ENCODE results near the gene ZNRF3.

DNA sequence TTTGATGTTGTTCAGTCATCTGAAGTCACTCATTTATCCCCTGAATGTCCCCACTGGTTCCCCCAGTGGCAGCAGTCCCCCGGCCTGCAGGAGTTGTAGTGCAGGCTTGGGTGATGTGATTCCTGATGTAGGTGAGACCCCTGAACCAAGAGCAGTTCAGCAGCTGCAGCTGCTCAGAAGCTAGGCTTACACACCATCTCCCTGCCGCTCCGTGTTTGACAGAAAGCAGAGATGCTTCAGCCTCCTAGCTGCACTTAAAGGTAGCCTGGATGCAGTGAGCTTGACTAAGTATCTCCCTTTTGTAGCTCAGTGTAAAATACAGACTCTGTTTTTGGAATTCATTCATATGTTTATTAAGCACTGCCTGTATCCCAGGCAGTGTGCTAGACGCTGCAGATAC lies 130.9 kb downstream of the ZNRF3 start:
- no peak for TF ChIP-seq POLR2A (IDR thresholded peaks at IDR 0.05)
- TF ChIP-seq, protein P1, sequence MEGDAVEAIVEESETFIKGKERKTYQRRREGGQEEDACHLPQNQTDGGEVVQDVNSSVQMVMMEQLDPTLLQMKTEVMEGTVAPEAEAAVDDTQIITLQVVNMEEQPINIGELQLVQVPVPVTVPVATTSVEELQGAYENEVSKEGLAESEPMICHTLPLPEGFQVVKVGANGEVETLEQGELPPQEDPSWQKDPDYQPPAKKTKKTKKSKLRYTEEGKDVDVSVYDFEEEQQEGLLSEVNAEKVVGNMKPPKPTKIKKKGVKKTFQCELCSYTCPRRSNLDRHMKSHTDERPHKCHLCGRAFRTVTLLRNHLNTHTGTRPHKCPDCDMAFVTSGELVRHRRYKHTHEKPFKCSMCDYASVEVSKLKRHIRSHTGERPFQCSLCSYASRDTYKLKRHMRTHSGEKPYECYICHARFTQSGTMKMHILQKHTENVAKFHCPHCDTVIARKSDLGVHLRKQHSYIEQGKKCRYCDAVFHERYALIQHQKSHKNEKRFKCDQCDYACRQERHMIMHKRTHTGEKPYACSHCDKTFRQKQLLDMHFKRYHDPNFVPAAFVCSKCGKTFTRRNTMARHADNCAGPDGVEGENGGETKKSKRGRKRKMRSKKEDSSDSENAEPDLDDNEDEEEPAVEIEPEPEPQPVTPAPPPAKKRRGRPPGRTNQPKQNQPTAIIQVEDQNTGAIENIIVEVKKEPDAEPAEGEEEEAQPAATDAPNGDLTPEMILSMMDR (IDR thresholded peaks at IDR 0.05) = no peak
